Activated T-cell treated with anti-CD3 and anti-CD28 coated beads, Interleukin-2, amount 50 U/mL, for 24 hours (primary cell): ENCODE results near the gene KCTD15.

Source experiments
- DNase-seq: peaks from one replicate; pipeline ENCODE4 v3.0.0-alpha.2; 2020
- H3K27ac Mint-ChIP-seq: 2 replicates; pipeline ENCODE4 v1.8.0; 2020; ENCODE audit warnings: mild to moderate bottlenecking, mixed read lengths
- H3K27me3 Mint-ChIP-seq: 2 replicates; pipeline ENCODE4 v1.8.0; 2020; ENCODE audit warnings: mixed read lengths
- H3K36me3 Mint-ChIP-seq: 2 replicates; pipeline ENCODE4 v1.8.0; 2020; ENCODE audit warnings: low read depth, mixed read lengths
- H3K4me1 Mint-ChIP-seq: 2 replicates; pipeline ENCODE4 v1.8.0; 2020; ENCODE audit warnings: low read depth, mixed read lengths
- H3K4me3 Mint-ChIP-seq: 2 replicates; pipeline ENCODE4 v1.8.0; 2020; ENCODE audit warnings: mild to moderate bottlenecking, moderate library complexity, mixed read lengths
- H3K9me3 Mint-ChIP-seq: 2 replicates; pipeline ENCODE4 v1.8.0; 2020; ENCODE audit warnings: mixed read lengths

KCTD15 gene

GRCh38 chr19:33863436-33863835 lies 66.8 kb downstream of the KCTD15 start:
- no peaks in the 10 kb centered on the region for H3K36me3 Mint-ChIP-seq
- H3K9me3 Mint-ChIP-seq, result no peaks in the 10 kb centered on the region
- peaks cover 9% of the 10 kb centered on the region for H3K27me3 Mint-ChIP-seq

GRCh38 chr19:33864311-33864850 lies 67.7 kb downstream of the KCTD15 start:
- H3K36me3 Mint-ChIP-seq, result no peaks in the 10 kb centered on the region
- no peak for DNase-seq
- H3K9me3 Mint-ChIP-seq, result no peaks in the 10 kb centered on the region
- H3K4me3 Mint-ChIP-seq, result no peak overlapping the region
- peaks cover 9% of the 10 kb centered on the region for H3K27me3 Mint-ChIP-seq
- H3K4me1 Mint-ChIP-seq, result no peaks in the 10 kb centered on the region
- no peak overlapping the region for H3K27ac Mint-ChIP-seq

More at GRCh38 chr19:33863436-33863835, 66.8 kb downstream of the KCTD15 start:
- DNase-seq, result no peak
- Mint-ChIP-seq H3K27ac (no peak overlapping the region), H3K4me1 (no peaks in the 10 kb centered on the region), H3K4me3 (no peak overlapping the region)

- Mint-ChIP-seq H3K4me3 (no peak overlapping the region), H3K4me1 (no peaks in the 10 kb centered on the region), H3K9me3 (no peaks in the 10 kb centered on the region), H3K36me3 (no peaks in the 10 kb centered on the region), H3K27me3 (peaks cover 11% of the 10 kb centered on the region), H3K27ac (no peak overlapping the region)
- DNase-seq, result no peak
Measured at GRCh38 chr19:33865306-33865705, 68.6 kb downstream of the KCTD15 start.
